Prostate gland (tissue), 2 donors: ENCODE measurements around the gene ECHS1.

Experiments used
- CTCF ChIP-seq, 4 experiments: fragments of 200-600 bp in 2 of 4; fragments of 450-650 bp in 2 of 4; sonication (generic) in 2 of 4; IDR thresholded peaks; 1 replicate in 3 of 4; 2 replicates in 1 of 4; pipeline ENCODE4 v1.5.1; 2016 to 2019; ENCODE audit warnings: antibody characterized with exemption in 4 of 4, mild to moderate bottlenecking in 2 of 4, moderate library complexity in 2 of 4
- POLR2A ChIP-seq: fragments of 450-650 bp; IDR thresholded peaks from one replicate; pipeline ENCODE4 v1.6.1; 2016; ENCODE audit warnings: antibody characterized with exemption, mild to moderate bottlenecking
- POLR2AphosphoS5 ChIP-seq: sonication (generic); formaldehyde crosslinking; IDR thresholded peaks from one replicate; pipeline ENCODE4 v1.6.1; 2017; ENCODE audit warnings: antibody characterized with exemption

DNA sequence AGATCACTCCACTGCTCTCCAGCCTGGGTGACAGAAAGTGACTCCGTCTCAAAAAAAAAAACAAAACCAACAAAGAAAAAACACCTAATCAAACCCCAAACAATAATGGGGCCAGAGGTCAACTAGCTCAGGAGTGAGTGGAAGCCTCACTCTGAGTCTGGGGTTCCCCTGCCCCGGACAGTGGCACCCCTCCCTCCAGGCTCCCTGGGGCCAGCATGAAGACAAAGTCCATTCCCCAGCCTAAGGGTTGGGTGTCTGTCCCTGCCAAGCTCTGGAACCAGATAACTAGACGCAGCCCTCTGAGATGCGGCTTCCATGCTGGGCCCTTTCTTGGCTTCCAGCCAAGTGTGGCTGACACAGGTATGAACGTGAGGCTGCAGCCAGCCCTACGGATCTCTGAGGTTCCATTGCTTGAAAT, 13.6 kb downstream of the ECHS1 start:
- TF ChIP-seq CTCF (IDR thresholded peaks at IDR 0.05) (no peak), POLR2A (no peak), POLR2AphosphoS5 (no peak)
